Transverse colon (tissue), 3 donors: ENCODE measurements around the gene KRT39.

Source experiments
- POLR2A ChIP-seq: fragments of 450-650 bp; IDR thresholded peaks from one replicate; pipeline ENCODE4 v1.6.1; 2016; ENCODE audit warnings: antibody characterized with exemption, mild to moderate bottlenecking, moderate library complexity
- TF ChIP-seq, protein P1 (sequence below), 5 experiments: fragments of 200-600 bp in 3 of 5; fragments of 450-650 bp in 2 of 5; sonication (generic) in 3 of 5; IDR thresholded peaks; 1 replicate in 2 of 5; 2 replicates in 3 of 5; pipeline ENCODE4 v1.5.1; 2016 to 2017; ENCODE audit warnings: antibody characterized with exemption in 5 of 5, inconsistent platforms in 3 of 5, mild to moderate bottlenecking in 2 of 5, moderate library complexity in 1 of 5

DNA sequence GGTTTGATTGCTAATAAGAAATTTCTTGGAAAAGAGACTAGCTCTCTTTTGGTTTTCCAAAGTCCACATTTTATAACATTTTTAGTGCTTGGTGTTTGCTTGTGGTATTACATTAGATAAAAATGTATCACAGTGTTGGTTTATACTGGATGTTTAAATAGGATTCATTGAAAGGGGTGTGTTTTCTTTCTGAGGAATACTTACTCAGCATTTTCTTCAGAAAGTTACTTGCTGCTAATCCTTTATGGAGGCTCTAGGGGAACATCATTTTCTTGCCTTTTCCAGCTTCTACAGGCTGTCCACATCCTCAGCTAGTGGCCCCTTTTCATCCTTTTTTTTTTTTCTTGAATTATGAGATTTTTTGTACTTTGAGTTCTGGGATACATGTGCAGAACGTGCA is 834 bp upstream of the KRT39 start:
- TF ChIP-seq, protein P1, sequence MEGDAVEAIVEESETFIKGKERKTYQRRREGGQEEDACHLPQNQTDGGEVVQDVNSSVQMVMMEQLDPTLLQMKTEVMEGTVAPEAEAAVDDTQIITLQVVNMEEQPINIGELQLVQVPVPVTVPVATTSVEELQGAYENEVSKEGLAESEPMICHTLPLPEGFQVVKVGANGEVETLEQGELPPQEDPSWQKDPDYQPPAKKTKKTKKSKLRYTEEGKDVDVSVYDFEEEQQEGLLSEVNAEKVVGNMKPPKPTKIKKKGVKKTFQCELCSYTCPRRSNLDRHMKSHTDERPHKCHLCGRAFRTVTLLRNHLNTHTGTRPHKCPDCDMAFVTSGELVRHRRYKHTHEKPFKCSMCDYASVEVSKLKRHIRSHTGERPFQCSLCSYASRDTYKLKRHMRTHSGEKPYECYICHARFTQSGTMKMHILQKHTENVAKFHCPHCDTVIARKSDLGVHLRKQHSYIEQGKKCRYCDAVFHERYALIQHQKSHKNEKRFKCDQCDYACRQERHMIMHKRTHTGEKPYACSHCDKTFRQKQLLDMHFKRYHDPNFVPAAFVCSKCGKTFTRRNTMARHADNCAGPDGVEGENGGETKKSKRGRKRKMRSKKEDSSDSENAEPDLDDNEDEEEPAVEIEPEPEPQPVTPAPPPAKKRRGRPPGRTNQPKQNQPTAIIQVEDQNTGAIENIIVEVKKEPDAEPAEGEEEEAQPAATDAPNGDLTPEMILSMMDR (IDR thresholded peaks at IDR 0.05), result no peak
- no peak for TF ChIP-seq POLR2A
